ENCODE data around the gene RPL21.
"Not testable (repeated sequence)": the region's sequence is repeated elsewhere in the genome, so short reads cannot be mapped to it uniquely, and the experiment has no call there.

RPL21 gene

GRCh38 chr13:27251166-27252091 is at the start of gene RPL21:
Gene RPL21, plus strand, starts transcription at chr13:27251558. Its CDS starts 2,219 bp downstream, at chr13:27253777.
- no peak for TF ChIP-seq ZNF274 (IDR thresholded peaks at IDR 0.05; ENCODE audit: low read depth, low read length)
- H3K4me3 ChIP-seq (ENCODE audit: low read length), result peak within 1 kb of the TSS; percentile 98

GRCh38 chr13:27201661-27202060 is 49.7 kb upstream of the RPL21 start:
- no peak overlapping the region for H3K4me3 ChIP-seq (ENCODE audit: low read length)
- no peak for TF ChIP-seq ZNF274 (IDR thresholded peaks at IDR 0.05; ENCODE audit: low read depth, low read length)

DNA sequence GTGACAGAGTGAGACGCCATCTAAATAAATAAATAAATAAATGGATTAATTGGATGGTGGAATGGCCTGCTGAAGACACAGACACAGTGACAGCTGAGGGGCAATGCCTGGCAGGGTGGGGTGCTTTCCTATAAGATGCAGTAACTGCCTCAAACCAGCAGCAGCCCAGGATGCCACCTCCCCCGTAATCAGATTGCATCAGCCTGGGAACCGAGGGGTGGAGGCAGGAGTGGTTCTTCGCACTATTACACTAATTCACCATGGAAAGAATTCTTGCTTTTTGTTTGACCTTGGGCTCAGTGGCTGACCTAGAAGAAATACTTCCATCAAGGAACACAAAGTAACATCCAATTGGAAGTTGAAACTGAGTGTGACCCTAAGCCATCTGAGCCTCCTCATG is 48.2 kb upstream of the RPL21 start:
- no peak overlapping the region for H3K4me3 ChIP-seq (ENCODE audit: low read length)
- TF ChIP-seq ZNF274 (IDR thresholded peaks at IDR 0.05; ENCODE audit: low read depth, low read length), result no peak

DNA sequence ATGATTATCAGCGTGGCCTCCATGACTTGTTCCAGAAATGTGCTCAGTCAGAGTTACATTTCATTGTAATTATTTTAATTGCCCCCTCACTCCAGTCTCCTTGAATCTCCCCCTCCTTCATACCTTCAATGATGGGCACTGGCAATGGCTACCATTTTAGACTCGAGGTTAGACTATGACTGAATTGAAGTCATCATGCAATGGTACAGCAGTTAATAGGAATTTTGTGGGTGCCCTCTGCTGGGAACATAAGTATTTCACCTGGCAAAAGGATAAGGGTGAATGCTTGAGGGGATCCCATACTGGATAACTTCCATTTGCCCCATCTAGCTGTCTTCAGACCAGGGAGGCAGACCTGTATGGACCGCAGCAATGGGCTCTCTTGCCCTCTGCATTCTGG is 47.5 kb upstream of the RPL21 start:
- no peak for TF ChIP-seq ZNF274 (IDR thresholded peaks at IDR 0.05; ENCODE audit: low read depth, low read length)
- no peak overlapping the region for H3K4me3 ChIP-seq (ENCODE audit: low read length)

- no peak overlapping the region for H3K4me3 ChIP-seq (ENCODE audit: low read length)
- no peak for TF ChIP-seq ZNF274 (IDR thresholded peaks at IDR 0.05; ENCODE audit: low read depth, low read length)
Measured at GRCh38 chr13:27208514-27208913, 42.8 kb upstream of the RPL21 start.

DNA sequence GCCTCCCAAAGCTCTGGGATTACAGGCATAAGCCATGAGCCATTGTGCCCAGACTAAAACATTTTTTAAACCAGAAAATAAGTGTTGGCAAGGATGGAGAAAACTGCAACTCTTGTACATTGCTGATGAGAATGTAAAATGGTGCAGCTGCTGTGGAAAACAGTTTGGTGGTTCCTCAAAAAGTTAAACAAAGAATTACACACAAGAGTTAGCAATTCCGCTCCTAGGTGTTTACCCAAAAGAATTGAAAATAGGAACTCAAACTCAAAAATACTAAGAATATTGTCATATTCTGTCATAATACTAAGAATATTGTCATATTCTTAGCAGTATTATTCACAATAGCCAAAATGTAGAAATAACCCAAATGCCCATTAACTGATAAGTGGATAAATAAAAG is 40.1 kb upstream of the RPL21 start:
- no peak for TF ChIP-seq ZNF274 (IDR thresholded peaks at IDR 0.05; ENCODE audit: low read depth, low read length)
- H3K4me3 ChIP-seq (ENCODE audit: low read length), result no peak overlapping the region

- H3K4me3 ChIP-seq (ENCODE audit: low read length), result no peak overlapping the region
- TF ChIP-seq ZNF274 (IDR thresholded peaks at IDR 0.05; ENCODE audit: low read depth, low read length), result no peak
Measured at GRCh38 chr13:27211771-27212364, 39.5 kb upstream of the RPL21 start.

DNA sequence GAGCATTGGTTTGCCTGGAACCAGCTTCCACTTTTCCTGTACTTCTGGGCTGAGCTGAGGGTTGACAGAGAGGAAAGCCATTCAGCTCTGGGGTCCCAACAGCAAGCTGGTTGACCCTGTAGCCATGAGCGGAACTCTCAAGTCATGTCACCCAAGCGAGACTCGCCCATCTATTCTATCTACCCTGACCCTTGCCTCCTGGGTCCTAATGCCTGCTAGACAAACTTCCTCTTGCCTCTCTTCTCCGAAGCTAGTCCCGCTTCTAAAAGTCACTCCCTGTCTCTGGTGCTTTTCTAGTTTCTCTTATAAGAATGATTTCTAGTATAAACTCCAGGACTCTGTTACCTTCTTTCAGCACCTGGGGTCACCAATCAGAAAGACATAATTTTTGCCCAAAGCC is 38.0 kb upstream of the RPL21 start:
- not testable (repeated sequence) for H3K4me3 ChIP-seq (ENCODE audit: low read length)

DNA sequence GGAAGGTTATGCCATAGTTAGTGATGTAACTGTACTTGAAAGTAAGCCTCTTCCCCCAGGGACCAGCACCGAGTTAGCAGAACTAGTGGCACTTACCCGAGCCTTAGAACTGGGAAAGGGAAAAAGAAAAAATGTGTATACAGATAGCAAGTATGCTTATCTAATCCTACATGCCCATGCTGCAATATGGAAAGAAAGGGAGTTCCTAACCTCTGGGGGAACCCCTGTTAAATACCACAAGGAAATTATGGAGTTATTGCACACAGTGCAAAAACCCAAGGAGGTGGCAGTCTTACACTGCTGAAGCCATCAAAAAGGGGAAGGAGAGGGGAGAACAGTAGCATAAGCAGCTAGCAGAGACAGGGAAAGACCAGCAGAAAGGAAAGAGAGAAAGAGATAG is 33.6 kb upstream of the RPL21 start:
- H3K4me3 ChIP-seq (ENCODE audit: low read length), result not testable (repeated sequence)

- not testable (repeated sequence) for H3K4me3 ChIP-seq (ENCODE audit: low read length)
Measured at GRCh38 chr13:27218861-27219260, 32.5 kb upstream of the RPL21 start.

DNA sequence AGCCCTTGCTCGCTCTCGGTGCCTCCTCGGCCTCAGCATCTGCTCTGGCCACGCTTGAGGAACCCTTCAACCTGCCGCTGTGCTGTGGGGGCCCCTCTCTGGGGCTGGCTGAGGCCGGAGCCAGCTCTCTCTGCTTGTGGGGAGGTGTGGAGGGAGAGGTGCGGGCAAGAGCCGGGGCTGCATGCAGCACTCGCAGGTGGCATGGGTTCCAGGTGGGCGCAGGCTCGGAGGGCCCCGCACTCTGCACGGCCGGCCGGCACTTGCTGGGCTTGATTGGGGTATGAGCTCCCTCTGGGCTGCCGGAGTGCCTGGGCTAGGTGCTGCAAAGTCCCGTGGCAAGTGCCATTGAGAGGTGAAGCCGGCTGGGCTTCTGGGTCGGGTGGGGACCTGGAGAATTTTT is 31.7 kb upstream of the RPL21 start:
- H3K4me3 ChIP-seq (ENCODE audit: low read length), result no peak overlapping the region
- no peak for TF ChIP-seq ZNF274 (IDR thresholded peaks at IDR 0.05; ENCODE audit: low read depth, low read length)

DNA sequence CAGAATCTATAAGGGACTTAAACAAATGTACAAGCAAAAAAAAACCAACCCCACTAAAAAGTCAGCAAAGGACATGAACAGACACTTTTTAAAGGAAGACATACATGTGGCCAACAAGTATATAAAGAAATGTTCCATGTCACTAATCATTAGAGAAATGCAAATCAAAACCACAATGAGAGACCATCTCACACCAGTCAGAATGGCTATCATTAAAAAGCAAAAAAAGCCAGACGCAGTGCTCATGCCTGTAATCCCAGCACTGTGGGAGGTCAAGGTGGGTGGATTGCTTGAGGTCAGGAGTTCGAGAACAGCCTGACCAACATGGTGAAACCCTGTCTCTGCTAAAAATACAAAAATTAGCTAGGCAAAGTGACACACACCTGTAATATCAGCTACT is 29.3 kb upstream of the RPL21 start:
- H3K4me3 ChIP-seq (ENCODE audit: low read length), result not testable (repeated sequence)

GRCh38 chr13:27226991-27227390 is 24.4 kb upstream of the RPL21 start:
- TF ChIP-seq ZNF274 (IDR thresholded peaks at IDR 0.05; ENCODE audit: low read depth, low read length), result no peak
- no peak overlapping the region; the same call in 1 of the 2 replicates for H3K4me3 ChIP-seq (ENCODE audit: low read length)

DNA sequence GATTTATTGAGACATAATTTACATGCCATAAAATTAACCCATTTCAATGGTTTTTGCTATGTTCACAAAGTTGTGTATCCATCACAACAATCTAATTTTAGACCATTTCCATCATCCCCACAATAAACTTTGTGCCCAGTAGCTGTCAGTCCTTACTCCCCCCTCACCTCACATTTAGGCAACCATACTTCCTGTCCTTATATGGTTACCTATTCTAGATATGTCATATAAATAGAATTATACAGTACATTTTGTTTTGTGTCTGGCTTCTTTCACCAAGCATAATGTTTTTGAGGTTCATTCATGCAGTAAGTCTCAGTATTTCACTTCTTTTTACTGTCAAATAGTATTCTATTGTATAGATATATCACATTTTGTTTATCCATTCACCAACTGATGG is 23.2 kb upstream of the RPL21 start:
- no peak overlapping the region for H3K4me3 ChIP-seq (ENCODE audit: low read length)
- no peak for TF ChIP-seq ZNF274 (IDR thresholded peaks at IDR 0.05; ENCODE audit: low read depth, low read length)

GRCh38 chr13:27229642-27230041 is 21.7 kb upstream of the RPL21 start:
- H3K4me3 ChIP-seq (ENCODE audit: low read length), result no peak overlapping the region
- TF ChIP-seq ZNF274 (IDR thresholded peaks at IDR 0.05; ENCODE audit: low read depth, low read length), result no peak

DNA sequence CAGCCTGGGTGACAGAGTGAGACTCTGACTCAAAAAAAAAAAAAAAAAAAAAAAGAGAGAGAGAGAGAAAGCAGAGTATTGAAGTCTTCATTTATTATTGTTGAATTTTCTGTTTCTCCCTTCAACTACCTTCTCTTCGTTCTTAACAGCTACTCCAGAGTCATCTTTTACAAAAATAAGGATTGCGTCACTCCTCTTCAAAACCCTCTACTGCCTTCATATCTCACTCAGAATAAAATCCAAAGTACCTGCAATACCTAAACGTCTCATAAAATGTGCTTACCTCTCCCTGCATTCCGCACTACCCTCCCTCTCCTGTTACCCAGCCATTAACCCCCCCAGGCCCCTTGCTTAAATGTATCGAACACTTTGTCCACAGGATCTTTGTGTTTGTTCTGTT is 17.4 kb upstream of the RPL21 start:
- no peak overlapping the region for H3K4me3 ChIP-seq (ENCODE audit: low read length)
- no peak for TF ChIP-seq ZNF274 (IDR thresholded peaks at IDR 0.05; ENCODE audit: low read depth, low read length)
